HepG2 (cell line): Measurements from ENCODE around the gene NCBP1. TPM values are rescaled to one million over a fixed set of nuclear protein-coding genes. Genes with fewer than 3 reads are reported as not detected.

ENCODE experiments used
- ATAC-seq: fragments of 200-7000 bp; cut with Tn5 transposase; 3 replicates; pipeline ENCODE4 v1.9.1; 2020; ENCODE audit warnings: mild to moderate bottlenecking, moderate library complexity
- BruUV-seq: library from RNA; stranded (reverse); fragments of 400-500 nt; replicated peaks from 2 replicates; lab custom pipeline; 2021; lab: Mats Ljungman, UMichigan
- CTCF ChIA-PET: fragments of 300-600 bp; formaldehyde crosslinking; extraction: SDS; loops from one replicate; lab custom pipeline; 2021; ENCODE audit warnings: low total read pairs, inconsistent platforms, low intra/inter-chr PET ratio; lab: Yijun Ruan, JAX
- POLR2A ChIA-PET: fragments of 350-600 bp; sonication (Branson Sonifier 250); formaldehyde crosslinking; loops from one replicate; lab custom pipeline; 2020; ENCODE audit warnings: antibody characterized with exemption, inconsistent platforms; lab: Yijun Ruan, JAX
- DNase-seq: peaks from one replicate; pipeline ENCODE4 v3.0.0-alpha.2; 2015; ENCODE audit warnings: low spot score
- FAIRE-seq: peaks from 3 replicates; lab custom pipeline; 2011; peaks lifted over from hg19 to GRCh38; lab: Jason Lieb, UNC
- H2AFZ ChIP-seq: one replicate; pipeline ENCODE4 v1.6.1; 2011; ENCODE audit warnings: low read length, inconsistent platforms
- H3K27ac ChIP-seq: fragments of 300-600 bp; 3 replicates; pipeline ENCODE4 v1.8.0; 2011; ENCODE audit warnings: mixed run types, mild to moderate bottlenecking, mixed read lengths, low read length, inconsistent platforms; ENCODE audit not compliant: insufficient read depth; ENCODE audit errors: extremely low read length
- H3K27me3 ChIP-seq, 2 experiments: fragments of 200-600 bp in 1 of 2; 2 replicates in 1 of 2; 3 replicates in 1 of 2; pipeline versions ENCODE4 v1.6.0 to v1.8.0; 2011; ENCODE audit warnings: low read length in 2 of 2, mild to moderate bottlenecking in 2 of 2, moderate library complexity in 2 of 2, inconsistent platforms in 1 of 2; ENCODE audit not compliant: insufficient read depth in 2 of 2, control insufficient read depth in 1 of 2
- H3K36me3 ChIP-seq, 2 experiments: fragments of 200-600 bp in 1 of 2; replicated peaks in 1 of 2; 2 replicates in 1 of 2; 3 replicates in 1 of 2; pipeline versions ENCODE4 v1.5.1 to v1.8.0; 2011; ENCODE audit warnings: low read length in 2 of 2, inconsistent platforms in 1 of 2; ENCODE audit not compliant: insufficient read depth in 2 of 2, control insufficient read depth in 1 of 2
- H3K4me1 ChIP-seq: 2 replicates; pipeline ENCODE4 v1.5.1; 2012; ENCODE audit warnings: low read length, inconsistent platforms; ENCODE audit not compliant: insufficient read depth
- H3K4me2 ChIP-seq: 2 replicates; pipeline ENCODE4 v1.6.0; 2011; ENCODE audit warnings: low read depth, low read length, inconsistent platforms
- H3K4me3 ChIP-seq, 3 experiments: fragments of 200-600 bp in 1 of 3; sonication (generic), shearing (Covaris generic) in 1 of 3; replicated peaks in 1 of 3; 2 replicates each; pipeline ENCODE4 v1.5.1; 2011 to 2016; ENCODE audit warnings: low read length in 3 of 3, inconsistent platforms in 2 of 3, low read depth in 2 of 3, mild to moderate bottlenecking in 2 of 3, control low read depth in 1 of 3, mixed read lengths in 1 of 3; ENCODE audit not compliant: insufficient read depth in 1 of 3
- H3K79me2 ChIP-seq: one replicate; pipeline ENCODE4 v1.6.1; 2011; ENCODE audit warnings: low read length, inconsistent platforms; ENCODE audit not compliant: insufficient read depth
- H3K9ac ChIP-seq: 2 replicates; pipeline ENCODE4 v1.6.0; 2011; ENCODE audit warnings: mild to moderate bottlenecking, low read depth, low read length, inconsistent platforms; ENCODE audit not compliant: insufficient read depth
- H3K9me3 ChIP-seq: 2 replicates; pipeline ENCODE4 v1.5.1; 2012; ENCODE audit warnings: mild to moderate bottlenecking, low read length
- H4K20me1 ChIP-seq: 2 replicates; pipeline ENCODE4 v1.6.0; 2011; ENCODE audit warnings: inconsistent platforms, mild to moderate bottlenecking, low read length, moderate library complexity; ENCODE audit not compliant: insufficient read depth
- CENPT ChIP-seq: sonication (generic); formaldehyde crosslinking; IDR thresholded peaks from 2 replicates; pipeline ENCODE4 v1.8.0; 2022; ENCODE audit warnings: low read depth, mild to moderate bottlenecking, moderate library complexity, missing genetic modification reagents
- ELF3 ChIP-seq: IDR thresholded peaks from 2 replicates; pipeline ENCODE4 v1.6.1; 2016; ENCODE audit warnings: missing genetic modification reagents, missing compliant biosample characterization
- MAFF ChIP-seq: IDR thresholded peaks from 2 replicates; pipeline ENCODE4 v1.6.1; 2011; ENCODE audit warnings: low read depth, low read length, improper control_type of control experiment
- MAFK ChIP-seq, 2 experiments: IDR thresholded peaks in 1 of 2; conservative IDR thresholded peaks in 1 of 2; 2 replicates each; pipeline ENCODE4 v1.6.1; 2011; ENCODE audit warnings: improper control_type of control experiment in 2 of 2, low read length in 2 of 2
- MAX ChIP-seq: IDR thresholded peaks from 2 replicates; pipeline ENCODE4 v1.6.1; 2012; ENCODE audit warnings: inconsistent platforms
- MTERF4 ChIP-seq: sonication (generic); formaldehyde crosslinking; IDR thresholded peaks from 2 replicates; pipeline ENCODE4 v1.8.0; 2023; ENCODE audit warnings: mild to moderate bottlenecking, missing genetic modification reagents
- MXD1 ChIP-seq: sonication (generic); formaldehyde crosslinking; IDR thresholded peaks from 2 replicates; pipeline ENCODE4 v1.4.0; 2020; ENCODE audit warnings: mild to moderate bottlenecking, missing genetic modification reagents
- RAD21 ChIP-seq: fragments of 450-650 bp; formaldehyde crosslinking; IDR thresholded peaks from 2 replicates; pipeline ENCODE4 v1.5.0; 2020; ENCODE audit warnings: mild to moderate bottlenecking
- SIX4 ChIP-seq: sonication (generic); formaldehyde crosslinking; IDR thresholded peaks from 2 replicates; pipeline ENCODE4 v1.4.0; 2020; ENCODE audit warnings: missing genetic modification reagents
- ZFP37 ChIP-seq: sonication (generic); formaldehyde crosslinking; IDR thresholded peaks from 2 replicates; pipeline ENCODE4 v1.4.0; 2020; ENCODE audit warnings: missing genetic modification reagents, borderline replicate concordance
- ZNF17 ChIP-seq: sonication (generic); formaldehyde crosslinking; IDR thresholded peaks from 2 replicates; pipeline ENCODE4 v1.5.0; 2020; ENCODE audit warnings: mild to moderate bottlenecking, missing genetic modification reagents
- ZNF382 ChIP-seq: sonication (generic); formaldehyde crosslinking; IDR thresholded peaks from 2 replicates; pipeline ENCODE4 v1.5.0; 2020; ENCODE audit warnings: missing genetic modification reagents, mild to moderate bottlenecking, borderline replicate concordance
- ZNF556 ChIP-seq: sonication (generic); formaldehyde crosslinking; IDR thresholded peaks from 2 replicates; pipeline ENCODE4 v1.4.0; 2020; ENCODE audit warnings: mild to moderate bottlenecking, missing genetic modification reagents, borderline replicate concordance
- WGBS: methylation state at CpG from one replicate; pipeline ENCODE4 v1.1.6; 2017; ENCODE audit warnings: low lambda C conversion rate; 5-methylcytosine and 5-hydroxymethylcytosine counted together
- in situ Hi-C: cut with HindIII; loops from 2 replicates; pipeline ENCODE4 v1.10.0; 2017; ENCODE audit warnings: low pct_unique_long_range_greater_than_20kb; ENCODE audit not compliant: extremely low pct_ligation_motif_present
- intact Hi-C: fragments of 100-400 bp; cut with micrococcal nuclease; formaldehyde crosslinking; loops from one replicate; pipeline ENCODE4 v1.10.0; 2022; ENCODE audit not compliant: unreplicated experiment
- polyA plus RNA-seq, 8 experiments: library from polyadenylated mRNA; depleted of rRNA in 3 of 8; stranded (reverse) in 7 of 8; unstranded in 1 of 8; fragments of >200 nt; fragmentation: Illumina TruSeq in 4 of 8; extraction: Trizol in 4 of 8; gene quantifications; 2 replicates each; pipeline versions ENCODE4 v1.2.1 to v1.2.3, GENCODE V29; 2011 to 2016; ENCODE audit warnings: low read depth in 4 of 8, missing spikeins in 1 of 8, mixed read lengths in 1 of 8; ENCODE audit not compliant: insufficient read depth in 1 of 8
- total RNA-seq, 5 experiments: library from RNA; depleted of rRNA; stranded (reverse); fragments of >200 nt; fragmentation: Illumina TruSeq; extraction: Trizol; gene quantifications; 2 replicates each; pipeline ENCODE4 v1.2.3, GENCODE V29; 2016; ENCODE audit warnings: low read depth in 1 of 5
- TF ChIP-seq, protein P1 (sequence below): sonication (generic); formaldehyde crosslinking; IDR thresholded peaks from 2 replicates; pipeline ENCODE4 v1.4.0; 2020; ENCODE audit warnings: mild to moderate bottlenecking, missing genetic modification reagents
- TF ChIP-seq, protein P2 (sequence below): sonication (generic); formaldehyde crosslinking; IDR thresholded peaks from 2 replicates; pipeline ENCODE4 v1.8.1; 2023; ENCODE audit warnings: mild to moderate bottlenecking, missing genetic modification reagents

The NCBP1 gene
- total and polyA plus RNA-seq, 2 of the 13 experiments (the other 11 are each of a cell fraction or from before 2014, with no cell fraction given) = 13.3 to 40.2 TPM

DNA sequence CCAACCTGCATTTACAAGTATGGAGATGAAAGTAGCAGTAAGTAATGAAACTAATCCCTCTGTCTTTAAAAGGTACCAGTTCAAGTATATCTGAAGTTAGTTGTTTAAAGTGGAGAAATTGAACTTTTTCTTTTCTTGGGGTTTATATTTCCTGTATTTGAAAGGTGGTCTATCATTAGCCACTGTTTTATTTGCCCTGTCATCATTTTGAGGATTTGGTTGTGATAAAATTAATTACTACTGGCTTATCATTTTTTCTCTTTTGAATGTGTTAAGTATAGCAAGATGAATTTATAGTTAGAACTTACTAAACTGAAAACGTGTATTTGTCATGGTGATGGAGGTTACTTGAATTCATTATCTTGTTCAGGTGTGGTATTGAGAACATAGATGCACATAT, 25.1 kb downstream of the NCBP1 start:
- Histone ChIP-seq H3K36me3 (peaks cover 11 to 86% of the 10 kb centered on the region in 2 experiments), H4K20me1 (no peaks in the 10 kb centered on the region), H3K9ac (no peak overlapping the region), H3K27ac (no peak overlapping the region), H3K4me1 (no peaks in the 10 kb centered on the region), H3K9me3 (no peaks in the 10 kb centered on the region), H3K79me2 (no peaks in the 10 kb centered on the region), H2AFZ (no peak overlapping the region), H3K4me3 (no peak overlapping the region), H3K27me3 (no peaks in the 10 kb centered on the region), H3K4me2 (no peak overlapping the region)
- no TSS peak for BruUV-seq
- 97% methylated on average over 1 of the region's 1 CpG for WGBS
- DNase-seq = no peak
- POLR2A ChIA-PET = no interaction called here
- intact Hi-C loops (no loop called here), in situ Hi-C loops (no loop called here)
- TF ChIP-seq MAFF (peak; percentile 71), MAFK (conservative IDR thresholded peaks at IDR 0.05 in 1 of 2, IDR thresholded peaks at IDR 0.05 in 1 of 2; ENCODE audit: low read length in 2 of 2) (peak; percentile 70 to 87), MTERF4 (CRISPR knock-in tag) (no peak)
- TF ChIP-seq, protein P1, sequence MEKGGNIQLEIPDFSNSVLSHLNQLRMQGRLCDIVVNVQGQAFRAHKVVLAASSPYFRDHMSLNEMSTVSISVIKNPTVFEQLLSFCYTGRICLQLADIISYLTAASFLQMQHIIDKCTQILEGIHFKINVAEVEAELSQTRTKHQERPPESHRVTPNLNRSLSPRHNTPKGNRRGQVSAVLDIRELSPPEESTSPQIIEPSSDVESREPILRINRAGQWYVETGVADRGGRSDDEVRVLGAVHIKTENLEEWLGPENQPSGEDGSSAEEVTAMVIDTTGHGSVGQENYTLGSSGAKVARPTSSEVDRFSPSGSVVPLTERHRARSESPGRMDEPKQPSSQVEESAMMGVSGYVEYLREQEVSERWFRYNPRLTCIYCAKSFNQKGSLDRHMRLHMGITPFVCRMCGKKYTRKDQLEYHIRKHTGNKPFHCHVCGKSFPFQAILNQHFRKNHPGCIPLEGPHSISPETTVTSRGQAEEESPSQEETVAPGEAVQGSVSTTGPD = no peak
- CTCF ChIA-PET = no interaction called here
- ATAC-seq = no peak
- no peak for FAIRE-seq

DNA sequence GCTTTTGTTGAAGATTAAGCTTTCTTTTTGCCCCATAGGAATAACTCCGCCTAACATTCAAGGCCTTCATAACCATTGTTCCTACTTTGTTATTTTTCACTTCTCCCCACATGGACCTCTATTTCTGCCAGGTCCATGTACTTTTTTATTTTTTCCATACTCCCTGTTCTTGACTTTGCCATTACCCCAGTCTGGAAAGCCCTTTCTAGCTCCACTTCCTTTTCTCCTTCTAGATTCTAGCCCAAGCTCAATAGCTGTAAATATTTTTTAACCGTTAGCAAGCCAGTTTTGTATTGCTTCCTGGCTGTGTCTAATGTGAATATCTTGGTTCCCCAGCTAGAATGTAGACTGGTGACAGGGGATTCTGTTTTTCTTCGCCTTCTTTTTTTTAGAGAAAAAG, 26.1 kb downstream of the NCBP1 start:
- no peak overlapping the region for H3K9ac ChIP-seq
- H3K4me2 ChIP-seq = no peak overlapping the region
- H3K4me1 ChIP-seq = 0 out of 2 replicates have a peak, but pooled peaks cover under 1% of the 10 kb centered on the region
- TSS peak; percentile 7 for BruUV-seq
- POLR2A ChIA-PET = interaction anchor here (1.1 kb wide), 1 partner anchor 20 kb away, joined by 3 read pairs; no protein-coding TSS in a partner anchor
- H3K9me3 ChIP-seq = no peaks in the 10 kb centered on the region
- WGBS = 95% methylated on average over 3 of the region's 3 CpGs
- H3K79me2 ChIP-seq = no peaks in the 10 kb centered on the region
- H3K4me3 ChIP-seq = no peak overlapping the region
- H2AFZ ChIP-seq = no peak overlapping the region
- no peaks in the 10 kb centered on the region for H4K20me1 ChIP-seq
- CTCF ChIA-PET = no interaction called here
- no peaks in the 10 kb centered on the region for H3K27me3 ChIP-seq
- no peak for ATAC-seq
- no peak overlapping the region for H3K27ac ChIP-seq
- intact Hi-C loops (no loop called here), in situ Hi-C loops (no loop called here)
- H3K36me3 ChIP-seq = peaks cover 13 to 86% of the 10 kb centered on the region in 2 experiments
- no peak for DNase-seq
- FAIRE-seq = no peak
- TF ChIP-seq ZNF382 (CRISPR knock-in tag) = no peak
- no peak for TF ChIP-seq RAD21 (CRISPR knock-in tag)
- no peak for TF ChIP-seq ZNF17
- no peak for TF ChIP-seq MAX
- TF ChIP-seq, protein P2, sequence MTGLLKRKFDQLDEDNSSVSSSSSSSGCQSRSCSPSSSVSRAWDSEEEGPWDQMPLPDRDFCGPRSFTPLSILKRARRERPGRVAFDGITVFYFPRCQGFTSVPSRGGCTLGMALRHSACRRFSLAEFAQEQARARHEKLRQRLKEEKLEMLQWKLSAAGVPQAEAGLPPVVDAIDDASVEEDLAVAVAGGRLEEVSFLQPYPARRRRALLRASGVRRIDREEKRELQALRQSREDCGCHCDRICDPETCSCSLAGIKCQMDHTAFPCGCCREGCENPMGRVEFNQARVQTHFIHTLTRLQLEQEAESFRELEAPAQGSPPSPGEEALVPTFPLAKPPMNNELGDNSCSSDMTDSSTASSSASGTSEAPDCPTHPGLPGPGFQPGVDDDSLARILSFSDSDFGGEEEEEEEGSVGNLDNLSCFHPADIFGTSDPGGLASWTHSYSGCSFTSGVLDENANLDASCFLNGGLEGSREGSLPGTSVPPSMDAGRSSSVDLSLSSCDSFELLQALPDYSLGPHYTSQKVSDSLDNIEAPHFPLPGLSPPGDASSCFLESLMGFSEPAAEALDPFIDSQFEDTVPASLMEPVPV (CRISPR knock-in tag) = no peak
- no peak for TF ChIP-seq ZFP37 (CRISPR knock-in tag)
- TF ChIP-seq SIX4 (CRISPR knock-in tag) = no peak
- no peak for TF ChIP-seq ELF3 (CRISPR knock-in tag)
- no peak for TF ChIP-seq ZNF556
- TF ChIP-seq MXD1 (CRISPR knock-in tag) = no peak
- no peak for TF ChIP-seq CENPT (CRISPR knock-in tag)
